ENCODE measurements around the gene NAP1L4.

The NAP1L4 gene

GRCh38 chr11:2934021-2934550, 58.0 kb downstream of the NAP1L4 start:
- no peak for DNase-seq

- no peak for DNase-seq
Measured at GRCh38 chr11:2933375-2934020, 58.6 kb downstream of the NAP1L4 start.

GRCh38 chr11:2932850-2933251, 59.3 kb downstream of the NAP1L4 start:
- DNase-seq: no peak

- no peak for DNase-seq
Measured at GRCh38 chr11:2931771-2932738, 60.1 kb downstream of the NAP1L4 start.

- no peak for DNase-seq
Measured at GRCh38 chr11:2931420-2931746, 60.7 kb downstream of the NAP1L4 start.

- DNase-seq: no peak
Measured at GRCh38 chr11:2930704-2931419, 61.3 kb downstream of the NAP1L4 start.

GRCh38 chr11:2929950-2930703, 62.0 kb downstream of the NAP1L4 start:
- no peak for DNase-seq

- no peak for DNase-seq
Measured at GRCh38 chr11:2929531-2929949, 62.6 kb downstream of the NAP1L4 start.

GRCh38 chr11:2928605-2929530, 63.3 kb downstream of the NAP1L4 start, which contains the start of gene PHLDA2:
Gene PHLDA2, minus strand, starts transcription at chr11:2929420. Its CDS starts 56 bp downstream, at chr11:2929364.
- no peak for DNase-seq

- no peak for DNase-seq
Measured at GRCh38 chr11:2927851-2928604, 64.1 kb downstream of the NAP1L4 start.

- no peak for DNase-seq
Measured at GRCh38 chr11:2927121-2927800, 64.9 kb downstream of the NAP1L4 start.

- DNase-seq: no peak
Measured at GRCh38 chr11:2926611-2927051, 65.5 kb downstream of the NAP1L4 start.

GRCh38 chr11:2924821-2925675, 67.1 kb downstream of the NAP1L4 start:
- no peak for DNase-seq

- no peak for DNase-seq
Measured at GRCh38 chr11:2924381-2924780, 67.7 kb downstream of the NAP1L4 start.

- DNase-seq: no peak
Measured at GRCh38 chr11:2923446-2924375, 68.4 kb downstream of the NAP1L4 start.

- no peak for DNase-seq
Measured at GRCh38 chr11:2922655-2923054, 69.5 kb downstream of the NAP1L4 start.

- DNase-seq: no peak
Measured at GRCh38 chr11:2921742-2922493, 70.2 kb downstream of the NAP1L4 start.
